DND-41 (cell line): ENCODE results near the gene COL19A1.

Experiments
- CTCF ChIP-seq: IDR thresholded peaks from 2 replicates; pipeline ENCODE4 v1.5.1; 2012; ENCODE audit warnings: borderline replicate concordance, low read length, moderate library complexity, mild to moderate bottlenecking; ENCODE audit not compliant: poor library complexity, severe bottlenecking; ENCODE audit errors: extremely low read depth
- EZH2 ChIP-seq: IDR thresholded peaks from 3 replicates; pipeline ENCODE4 v1.6.1; 2012; ENCODE audit warnings: borderline replicate concordance, low read depth, mild to moderate bottlenecking, moderate library complexity, low read length, inconsistent platforms; ENCODE audit not compliant: severe bottlenecking

- TF ChIP-seq CTCF (no peak), EZH2 (no peak)
Observed at GRCh38 chr6:69887714-69888345, 21.5 kb downstream of the COL19A1 start.
